Right lobe of liver (tissue), 6 donors: Measurements from ENCODE around the gene GJC2. TPM values are rescaled to one million over a fixed set of nuclear protein-coding genes. Genes with fewer than 3 reads are reported as not detected.

ENCODE experiments used
- ATAC-seq, 4 donors: fragments of 200-7000 bp; cut with Tn5 transposase; one replicate each; pipeline ENCODE4 v1.9.1; 2020; ENCODE audit warnings: mild to moderate bottlenecking in 4 of 4, moderate library complexity in 4 of 4
- DNase-seq, 3 donors: peaks; one replicate each; pipeline ENCODE4 v3.0.0-alpha.2; 2020
- H3K27ac ChIP-seq, 3 donors: fragments of 200-600 bp; one replicate each; pipeline ENCODE4 v1.8.0; 2022
- H3K27me3 ChIP-seq, 2 donors: fragments of 200-600 bp; one replicate each; pipeline ENCODE4 v1.8.0; 2022
- H3K36me3 ChIP-seq, 4 donors: fragments of 200-600 bp; sonication (generic) in 1 of 4; one replicate each; pipeline versions ENCODE4 v1.5.1 to v1.8.0; 2017 to 2022; ENCODE audit warnings: control low read depth in 1 of 4
- H3K4me1 ChIP-seq, 4 donors: fragments of 200-600 bp; sonication (generic) in 1 of 4; one replicate each; pipeline versions ENCODE4 v1.5.1 to v1.8.0; 2017 to 2022; ENCODE audit warnings: control low read depth in 1 of 4
- H3K4me3 ChIP-seq, 3 donors: fragments of 200-600 bp; one replicate each; pipeline ENCODE4 v1.8.0; 2022
- H3K9me3 ChIP-seq, 4 donors: fragments of 200-600 bp; sonication (generic) in 1 of 4; one replicate each; pipeline versions ENCODE4 v1.5.1 to v1.8.0; 2017 to 2022; ENCODE audit warnings: control low read depth in 1 of 4
- CTCF ChIP-seq, 4 donors: fragments of 200-600 bp in 3 of 4; fragments of 450-650 bp in 1 of 4; IDR thresholded peaks; one replicate each; pipeline versions ENCODE4 v1.5.1 to v1.8.0; 2016 to 2022; ENCODE audit warnings: antibody characterized with exemption in 4 of 4, mild to moderate bottlenecking in 2 of 4
- POLR2A ChIP-seq: fragments of 450-650 bp; IDR thresholded peaks from one replicate; pipeline ENCODE4 v1.6.1; 2017; ENCODE audit warnings: antibody characterized with exemption, mild to moderate bottlenecking
- WGBS: methylation state at CpG from one replicate; pipeline ENCODE4 v1.1.6; 2018; ENCODE audit warnings: low coverage, low lambda C conversion rate; ENCODE audit not compliant: insufficient coverage; ENCODE audit errors: missing lambda C conversion rate; 5-methylcytosine and 5-hydroxymethylcytosine counted together
- intact Hi-C, 2 donors: fragments of 100-400 bp; cut with DNase I; formaldehyde crosslinking; loops; one replicate each; pipeline versions ENCODE4 v1.11.2 to v1.14.1; 2022
- total RNA-seq, 6 experiments: library from RNA; depleted of rRNA in 2 of 6; stranded (reverse); fragments of >200 nt in 2 of 6; fragmentation: NEBNext Ultra II Directional in 3 of 6; extraction: Animal tissue kit (Norgen Biotek cat#: 25700) in 3 of 6; gene quantifications; one replicate each; pipeline versions ENCODE4 v1.1.0 to v1.2.4, GENCODE V29; 2016 to 2023
- donor health status: DM: no; HTN: yes; CAD: no.
- donor health status: DM: no; HTN: no; CAD: no.
- donor health status: DM: no; HTN: no; CAD: no.
- donor health status: DM: no; HTN: yes; CAD: no.
- donor health status: DM: no; HTN: yes; CAD: no.

The GJC2 gene
- total RNA-seq, 6 experiments from 2014 or later: 0.12 to 0.44 (median 0.16) TPM; not detected in 1

- Histone ChIP-seq H3K27ac (no peak overlapping the region), H3K4me1 (no peaks in the 10 kb centered on the region)
- DNase-seq: no peak
These were observed 27.4 kb downstream of the GJC2 start for GRCh38 chr1:228177183-228177475.

GRCh38 chr1:228177721-228178710, 28.3 kb downstream of the GJC2 start:
- Histone ChIP-seq H3K9me3 (no peaks in the 10 kb centered on the region), H3K27ac (no peak overlapping the region), H3K36me3 (peaks cover 0 to 4% (median 0%) of the 10 kb centered on the region in 4 donors), H3K4me1 (no peaks in the 10 kb centered on the region), H3K4me3 (no peak overlapping the region), H3K27me3 (no peaks in the 10 kb centered on the region)
- DNase-seq: no peak
- intact Hi-C loops: no loop called here
- no peak for TF ChIP-seq POLR2A
- no peak for TF ChIP-seq CTCF (IDR thresholded peaks at IDR 0.05)
- ATAC-seq: no peak
- 90% methylated on average over 11 of the region's 12 CpGs for WGBS

More at GRCh38 chr1:228177183-228177475, 27.4 kb downstream of the GJC2 start:
- intact Hi-C loops: no loop called here
- no peak for TF ChIP-seq CTCF (IDR thresholded peaks at IDR 0.05)
- no peak for TF ChIP-seq POLR2A
- ATAC-seq: no peak
- H3K4me3 ChIP-seq: no peak overlapping the region
- WGBS: 80% methylated on average over 2 of the region's 5 CpGs
- peaks cover 0 to 4% (median 0%) of the 10 kb centered on the region in 4 donors for H3K36me3 ChIP-seq
- H3K9me3 ChIP-seq: no peaks in the 10 kb centered on the region
- no peaks in the 10 kb centered on the region for H3K27me3 ChIP-seq

- peaks cover 0 to 4% (median 0%) of the 10 kb centered on the region in 4 donors for H3K36me3 ChIP-seq
- H3K4me3 ChIP-seq: no peak overlapping the region
- H3K27me3 ChIP-seq: no peaks in the 10 kb centered on the region
- no peak for DNase-seq
- peak in 2 of 4 donors; percentile 17 to 36 for ATAC-seq
- H3K9me3 ChIP-seq: no peaks in the 10 kb centered on the region
- H3K4me1 ChIP-seq: no peaks in the 10 kb centered on the region
- no peak for TF ChIP-seq POLR2A
- no peak for TF ChIP-seq CTCF (IDR thresholded peaks at IDR 0.05)
- H3K27ac ChIP-seq: peak overlapping the region in 1 of 3 donors; percentile 31
- WGBS: 61% methylated on average over 6 of the region's 12 CpGs
- intact Hi-C loops: no loop called here
These were observed 29.3 kb downstream of the GJC2 start for GRCh38 chr1:228178737-228179684.

- WGBS: 83% methylated on average over 4 of the region's 4 CpGs
- Histone ChIP-seq H3K27ac (no peak overlapping the region), H3K4me3 (no peak overlapping the region), H3K27me3 (no peaks in the 10 kb centered on the region), H3K4me1 (no peaks in the 10 kb centered on the region), H3K36me3 (no peaks in the 10 kb centered on the region), H3K9me3 (no peaks in the 10 kb centered on the region)
- intact Hi-C loops: no loop called here
- TF ChIP-seq POLR2A (no peak), CTCF (IDR thresholded peaks at IDR 0.05) (peak; percentile 9 to 24 (median 21))
- DNase-seq (no peak), ATAC-seq (peak in 1 of 4 donors; percentile 38)
These were observed 30.7 kb downstream of the GJC2 start for GRCh38 chr1:228180271-228180958.
